SU-DHL-6 (cell line): Measurements from ENCODE around the gene WDR88.

Experiments used
- EZH2phosphoT487 ChIP-seq: fragments of 200-600 bp; sonication (generic), shearing (Covaris generic); conservative IDR thresholded peaks from 2 replicates; pipeline ENCODE4 v1.6.1; 2018; ENCODE audit warnings: mild to moderate bottlenecking, antibody characterized with exemption, low read length, moderate library complexity, mixed read lengths
- TF ChIP-seq, protein P1 (sequence below): fragments of 200-600 bp; sonication (generic); IDR thresholded peaks from one replicate; pipeline ENCODE4 v1.5.1; 2017; ENCODE audit warnings: antibody characterized with exemption, mild to moderate bottlenecking, low read length, moderate library complexity; ENCODE audit not compliant: insufficient read depth, poor library complexity, severe bottlenecking

DNA sequence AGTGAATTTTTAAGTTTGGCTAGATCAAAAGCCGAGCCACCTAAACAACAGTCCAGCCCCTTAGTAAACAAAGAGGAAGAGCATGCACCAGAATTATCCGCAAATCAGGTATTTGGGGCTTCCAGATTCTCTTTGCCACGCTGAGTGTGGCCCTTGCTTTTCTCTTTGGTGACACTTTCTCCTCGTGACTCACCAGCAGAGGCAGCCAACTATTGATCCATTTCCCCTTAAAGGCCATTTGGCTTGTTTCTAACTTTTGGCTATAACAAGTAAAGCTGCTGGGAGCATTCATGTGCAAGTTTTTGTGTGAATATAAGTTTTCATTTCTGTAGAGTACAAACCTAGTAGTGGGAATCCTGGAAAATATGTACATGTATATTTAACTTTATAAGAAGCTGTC lies 17.6 kb upstream of the WDR88 start:
- TF ChIP-seq, protein P1, sequence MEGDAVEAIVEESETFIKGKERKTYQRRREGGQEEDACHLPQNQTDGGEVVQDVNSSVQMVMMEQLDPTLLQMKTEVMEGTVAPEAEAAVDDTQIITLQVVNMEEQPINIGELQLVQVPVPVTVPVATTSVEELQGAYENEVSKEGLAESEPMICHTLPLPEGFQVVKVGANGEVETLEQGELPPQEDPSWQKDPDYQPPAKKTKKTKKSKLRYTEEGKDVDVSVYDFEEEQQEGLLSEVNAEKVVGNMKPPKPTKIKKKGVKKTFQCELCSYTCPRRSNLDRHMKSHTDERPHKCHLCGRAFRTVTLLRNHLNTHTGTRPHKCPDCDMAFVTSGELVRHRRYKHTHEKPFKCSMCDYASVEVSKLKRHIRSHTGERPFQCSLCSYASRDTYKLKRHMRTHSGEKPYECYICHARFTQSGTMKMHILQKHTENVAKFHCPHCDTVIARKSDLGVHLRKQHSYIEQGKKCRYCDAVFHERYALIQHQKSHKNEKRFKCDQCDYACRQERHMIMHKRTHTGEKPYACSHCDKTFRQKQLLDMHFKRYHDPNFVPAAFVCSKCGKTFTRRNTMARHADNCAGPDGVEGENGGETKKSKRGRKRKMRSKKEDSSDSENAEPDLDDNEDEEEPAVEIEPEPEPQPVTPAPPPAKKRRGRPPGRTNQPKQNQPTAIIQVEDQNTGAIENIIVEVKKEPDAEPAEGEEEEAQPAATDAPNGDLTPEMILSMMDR = no peak
- no peak for TF ChIP-seq EZH2phosphoT487
